ENCODE data around the gene TRAPPC3. TPM values are rescaled to one million over a fixed set of nuclear protein-coding genes. Genes with fewer than 3 reads are reported as not detected.

Gene TRAPPC3
- total RNA-seq, 2 experiments from 2014 or later: 50.3 to 60.4 TPM

DNA sequence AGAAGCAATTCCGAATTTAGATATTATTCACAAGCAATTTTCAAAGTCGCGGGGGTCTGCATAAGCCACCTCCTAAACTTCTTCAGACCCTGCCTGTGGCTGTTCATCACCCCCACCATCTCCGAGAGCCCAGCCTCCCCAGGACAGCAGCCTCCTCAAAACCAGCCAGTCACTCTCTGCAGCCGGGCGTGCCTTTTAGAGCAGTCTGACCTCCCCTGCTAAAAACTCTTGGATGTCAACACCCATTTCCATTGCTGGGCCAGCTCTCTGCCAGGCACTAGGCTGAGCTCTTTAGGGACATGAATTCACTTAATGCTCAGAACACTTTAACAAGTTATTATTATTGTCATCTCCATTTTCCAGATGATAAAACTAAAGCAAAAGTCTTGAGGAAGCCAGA is 48.9 kb downstream of the TRAPPC3 start:
- DNase-seq (ENCODE audit: low spot score): no peak
- no TSS peak for BruUV-seq (replicated peaks)
- no peak overlapping the region for H3K4me2 ChIP-seq (ENCODE audit: low read length)
- H3K27ac ChIP-seq (ENCODE audit: low read depth, low read length, poor library complexity, severe bottlenecking): no peak overlapping the region
- no peaks in the 10 kb centered on the region for H3K9me2 ChIP-seq (ENCODE audit: insufficient read depth, low read length)
- TF ChIP-seq EZH2phosphoT487 (IDR thresholded peaks at IDR 0.05; ENCODE audit: borderline replicate concordance, low read depth, low read length): no peak
- TF ChIP-seq, protein P1, sequence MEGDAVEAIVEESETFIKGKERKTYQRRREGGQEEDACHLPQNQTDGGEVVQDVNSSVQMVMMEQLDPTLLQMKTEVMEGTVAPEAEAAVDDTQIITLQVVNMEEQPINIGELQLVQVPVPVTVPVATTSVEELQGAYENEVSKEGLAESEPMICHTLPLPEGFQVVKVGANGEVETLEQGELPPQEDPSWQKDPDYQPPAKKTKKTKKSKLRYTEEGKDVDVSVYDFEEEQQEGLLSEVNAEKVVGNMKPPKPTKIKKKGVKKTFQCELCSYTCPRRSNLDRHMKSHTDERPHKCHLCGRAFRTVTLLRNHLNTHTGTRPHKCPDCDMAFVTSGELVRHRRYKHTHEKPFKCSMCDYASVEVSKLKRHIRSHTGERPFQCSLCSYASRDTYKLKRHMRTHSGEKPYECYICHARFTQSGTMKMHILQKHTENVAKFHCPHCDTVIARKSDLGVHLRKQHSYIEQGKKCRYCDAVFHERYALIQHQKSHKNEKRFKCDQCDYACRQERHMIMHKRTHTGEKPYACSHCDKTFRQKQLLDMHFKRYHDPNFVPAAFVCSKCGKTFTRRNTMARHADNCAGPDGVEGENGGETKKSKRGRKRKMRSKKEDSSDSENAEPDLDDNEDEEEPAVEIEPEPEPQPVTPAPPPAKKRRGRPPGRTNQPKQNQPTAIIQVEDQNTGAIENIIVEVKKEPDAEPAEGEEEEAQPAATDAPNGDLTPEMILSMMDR (conservative IDR thresholded peaks at IDR 0.05; ENCODE audit: low read length): no peak
- H3K9me3 ChIP-seq (ENCODE audit: low read length): no peaks in the 10 kb centered on the region
- H3K36me3 ChIP-seq (ENCODE audit: insufficient read depth, low read length): peaks cover 10% of the 10 kb centered on the region
- H3K79me2 ChIP-seq (ENCODE audit: insufficient read depth, low read depth, low read length): no peaks in the 10 kb centered on the region
- no peak overlapping the region for H3K4me3 ChIP-seq (ENCODE audit: low read depth, low read length, poor library complexity, severe bottlenecking)
- no peaks in the 10 kb centered on the region for H3K4me1 ChIP-seq (ENCODE audit: insufficient read depth, low read length, poor library complexity, severe bottlenecking)
- no peaks in the 10 kb centered on the region for H4K20me1 ChIP-seq (ENCODE audit: insufficient read depth, low read length)
- intact Hi-C loops (cut with micrococcal nuclease; ENCODE audit: unreplicated experiment): loop anchor here (1.0 to 5.0 kb wide), 2 partner anchors 47 to 185 kb away; partner anchors contain the start of gene TRAPPC3
- H2AFZ ChIP-seq (ENCODE audit: low read length): no peak overlapping the region
- POLR2A ChIA-PET: no interaction called here
- CTCF ChIA-PET (ENCODE audit: unreplicated experiment): interaction anchor here (0.5 kb wide), 1 partner anchor 48 kb away, joined by 4 read pairs; no protein-coding TSS in a partner anchor

DNA sequence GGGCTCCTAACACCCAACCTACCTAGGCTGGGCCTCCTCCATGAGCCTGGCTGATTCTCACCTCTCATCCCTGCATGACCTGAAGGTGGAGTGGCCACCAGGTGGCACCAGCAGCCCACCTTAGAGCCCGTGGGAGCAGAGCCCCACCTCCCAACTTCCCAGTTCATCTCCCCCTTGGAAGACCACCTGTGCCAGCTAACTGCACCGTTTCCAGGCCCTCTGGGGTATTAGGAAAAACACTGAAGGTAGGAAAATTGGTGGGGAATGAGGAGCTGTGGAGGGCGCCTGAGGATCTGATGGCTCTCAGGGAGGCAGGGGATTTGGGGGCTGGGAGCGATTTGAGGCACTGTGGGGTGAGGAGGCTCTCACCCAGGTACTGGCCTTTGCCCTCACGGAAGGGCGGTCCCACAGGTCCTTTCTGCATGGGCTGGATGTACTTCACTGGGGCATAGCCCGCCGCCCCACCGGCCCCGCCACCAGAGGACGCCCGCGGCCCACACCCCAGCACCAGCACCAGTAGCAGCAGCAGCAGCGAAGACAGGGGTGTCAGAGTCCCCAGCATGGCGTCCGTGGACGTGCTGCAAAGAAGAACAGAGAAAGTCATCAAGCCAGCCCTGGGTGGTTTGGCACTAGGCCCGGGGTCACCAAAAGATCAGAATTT is 49.5 kb downstream of the TRAPPC3 start:
- peaks cover 15% of the 10 kb centered on the region for H3K36me3 ChIP-seq (ENCODE audit: insufficient read depth, low read length)
- no peak overlapping the region for H2AFZ ChIP-seq (ENCODE audit: low read length)
- no peaks in the 10 kb centered on the region for H3K79me2 ChIP-seq (ENCODE audit: insufficient read depth, low read depth, low read length)
- DNase-seq (ENCODE audit: low spot score): peak; percentile 77
- H3K4me2 ChIP-seq (ENCODE audit: low read length): peak overlapping the region; percentile 10; the same call in 1 of the 2 replicates
- ChIA-PET POLR2A (no interaction called here), CTCF (ENCODE audit: unreplicated experiment) (interaction anchor here (0.5 kb wide), 1 partner anchor 48 kb away, joined by 4 read pairs; no protein-coding TSS in a partner anchor)
- no peaks in the 10 kb centered on the region for H3K9me2 ChIP-seq (ENCODE audit: insufficient read depth, low read length)
- H3K27ac ChIP-seq (ENCODE audit: low read depth, low read length, poor library complexity, severe bottlenecking): no peak overlapping the region
- no peak overlapping the region for H3K4me3 ChIP-seq (ENCODE audit: low read depth, low read length, poor library complexity, severe bottlenecking)
- H3K4me1 ChIP-seq (ENCODE audit: insufficient read depth, low read length, poor library complexity, severe bottlenecking): no peaks in the 10 kb centered on the region
- TF ChIP-seq EZH2phosphoT487 (IDR thresholded peaks at IDR 0.05; ENCODE audit: borderline replicate concordance, low read depth, low read length): no peak
- TF ChIP-seq, protein P1 (conservative IDR thresholded peaks at IDR 0.05; ENCODE audit: low read length): peak; percentile 96
- no peaks in the 10 kb centered on the region for H3K9me3 ChIP-seq (ENCODE audit: low read length)
- intact Hi-C loops (cut with micrococcal nuclease; ENCODE audit: unreplicated experiment): loop anchor here (1.0 to 5.0 kb wide), 5 partner anchors 34 to 322 kb away; partner anchors contain the start of gene TRAPPC3
- BruUV-seq (replicated peaks): no TSS peak
- H4K20me1 ChIP-seq (ENCODE audit: insufficient read depth, low read length): no peaks in the 10 kb centered on the region
